VCaP (cell line): Measurements from ENCODE around the gene VAMP1.

Experiments used
- H3K27ac ChIP-seq: fragments of 450-650 bp; 2 replicates; pipeline ENCODE4 v1.5.1; 2017
- TF ChIP-seq, protein P1 (sequence below): fragments of 450-650 bp; conservative IDR thresholded peaks from 2 replicates; pipeline ENCODE4 v1.5.1; 2017; ENCODE audit warnings: mild to moderate bottlenecking, moderate library complexity

VAMP1 gene

DNA sequence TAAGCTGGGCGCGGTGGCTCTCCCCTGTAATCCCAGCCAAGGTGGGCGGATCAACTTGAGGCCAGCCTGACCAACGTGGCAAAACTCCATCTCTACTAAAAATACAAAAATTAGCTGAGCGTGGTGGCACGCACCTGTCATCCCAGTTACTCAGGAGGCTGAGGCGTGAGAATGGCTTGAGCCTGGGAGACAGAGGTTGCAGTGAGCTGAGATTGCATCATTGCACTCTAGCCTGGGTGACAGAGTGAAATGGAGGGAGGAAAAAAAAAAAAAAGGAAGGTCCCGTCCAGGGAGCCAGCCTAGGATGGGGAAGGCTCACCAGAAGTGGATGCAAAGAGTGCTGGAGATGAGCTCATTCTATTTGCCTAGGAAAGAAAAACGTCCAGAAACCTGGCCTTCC, 27.6 kb downstream of the VAMP1 start:
- TF ChIP-seq, protein P1, sequence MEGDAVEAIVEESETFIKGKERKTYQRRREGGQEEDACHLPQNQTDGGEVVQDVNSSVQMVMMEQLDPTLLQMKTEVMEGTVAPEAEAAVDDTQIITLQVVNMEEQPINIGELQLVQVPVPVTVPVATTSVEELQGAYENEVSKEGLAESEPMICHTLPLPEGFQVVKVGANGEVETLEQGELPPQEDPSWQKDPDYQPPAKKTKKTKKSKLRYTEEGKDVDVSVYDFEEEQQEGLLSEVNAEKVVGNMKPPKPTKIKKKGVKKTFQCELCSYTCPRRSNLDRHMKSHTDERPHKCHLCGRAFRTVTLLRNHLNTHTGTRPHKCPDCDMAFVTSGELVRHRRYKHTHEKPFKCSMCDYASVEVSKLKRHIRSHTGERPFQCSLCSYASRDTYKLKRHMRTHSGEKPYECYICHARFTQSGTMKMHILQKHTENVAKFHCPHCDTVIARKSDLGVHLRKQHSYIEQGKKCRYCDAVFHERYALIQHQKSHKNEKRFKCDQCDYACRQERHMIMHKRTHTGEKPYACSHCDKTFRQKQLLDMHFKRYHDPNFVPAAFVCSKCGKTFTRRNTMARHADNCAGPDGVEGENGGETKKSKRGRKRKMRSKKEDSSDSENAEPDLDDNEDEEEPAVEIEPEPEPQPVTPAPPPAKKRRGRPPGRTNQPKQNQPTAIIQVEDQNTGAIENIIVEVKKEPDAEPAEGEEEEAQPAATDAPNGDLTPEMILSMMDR = no peak
- no peak overlapping the region for H3K27ac ChIP-seq

DNA sequence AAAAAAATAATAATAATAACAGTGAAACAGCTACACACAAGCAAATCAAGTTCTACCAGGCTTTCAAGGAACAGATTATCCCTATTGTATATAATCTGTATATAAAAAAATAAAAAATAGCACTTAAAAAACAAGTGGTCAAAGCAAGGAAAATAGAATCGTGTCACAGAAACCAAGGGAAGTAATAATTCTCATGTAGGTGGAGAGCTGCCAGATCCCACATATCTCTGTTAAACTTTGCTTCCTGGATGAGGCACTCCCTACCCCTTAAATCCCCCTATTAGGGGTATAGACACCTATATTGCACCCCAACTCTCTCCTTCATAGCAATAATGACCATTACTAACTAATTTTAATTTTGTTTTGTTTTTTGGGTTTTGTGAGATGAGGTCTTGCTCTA, 30.1 kb downstream of the VAMP1 start:
- TF ChIP-seq, protein P1 = no peak
- H3K27ac ChIP-seq = no peak overlapping the region

DNA sequence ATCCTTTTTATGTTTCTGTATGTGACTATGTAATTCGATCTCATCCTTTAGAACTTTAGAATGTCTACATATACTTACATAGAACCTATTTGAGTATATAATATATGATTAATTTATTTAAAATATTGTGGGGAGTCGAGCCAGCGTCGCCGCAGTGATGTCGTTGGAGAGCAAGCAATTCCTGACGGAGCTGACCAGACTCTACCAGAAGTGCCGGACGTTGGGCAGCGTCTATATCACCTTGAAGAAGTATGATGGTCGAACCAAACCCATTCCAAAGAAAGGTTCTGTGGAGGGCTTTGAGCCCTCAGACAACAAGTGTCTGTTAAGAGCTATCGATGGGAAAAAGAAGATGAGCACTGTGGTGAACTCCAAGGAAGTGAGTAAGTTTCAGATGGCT, 32.1 kb downstream of the VAMP1 start:
- TF ChIP-seq, protein P1 = no peak
- no peak overlapping the region for H3K27ac ChIP-seq

DNA sequence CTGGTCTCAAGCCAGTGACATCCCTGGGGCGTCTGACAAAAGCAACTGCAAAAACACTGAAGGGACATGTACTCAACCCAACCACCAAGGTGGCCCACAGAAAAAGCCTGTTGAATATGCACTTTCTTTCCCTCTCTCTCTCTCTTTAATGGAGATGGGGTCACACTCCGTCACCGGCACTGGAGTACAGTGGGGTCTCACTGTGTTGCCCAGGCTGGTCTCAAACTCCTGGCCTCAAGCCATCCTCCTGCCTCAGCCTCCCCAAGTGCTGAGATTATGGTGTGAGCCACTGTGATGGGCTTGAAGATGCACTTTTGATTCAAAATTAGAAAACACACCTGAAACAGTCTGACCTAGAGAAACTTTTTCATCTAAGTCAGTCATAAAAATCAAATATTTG, 32.9 kb downstream of the VAMP1 start:
- TF ChIP-seq, protein P1 = no peak
- no peak overlapping the region for H3K27ac ChIP-seq

DNA sequence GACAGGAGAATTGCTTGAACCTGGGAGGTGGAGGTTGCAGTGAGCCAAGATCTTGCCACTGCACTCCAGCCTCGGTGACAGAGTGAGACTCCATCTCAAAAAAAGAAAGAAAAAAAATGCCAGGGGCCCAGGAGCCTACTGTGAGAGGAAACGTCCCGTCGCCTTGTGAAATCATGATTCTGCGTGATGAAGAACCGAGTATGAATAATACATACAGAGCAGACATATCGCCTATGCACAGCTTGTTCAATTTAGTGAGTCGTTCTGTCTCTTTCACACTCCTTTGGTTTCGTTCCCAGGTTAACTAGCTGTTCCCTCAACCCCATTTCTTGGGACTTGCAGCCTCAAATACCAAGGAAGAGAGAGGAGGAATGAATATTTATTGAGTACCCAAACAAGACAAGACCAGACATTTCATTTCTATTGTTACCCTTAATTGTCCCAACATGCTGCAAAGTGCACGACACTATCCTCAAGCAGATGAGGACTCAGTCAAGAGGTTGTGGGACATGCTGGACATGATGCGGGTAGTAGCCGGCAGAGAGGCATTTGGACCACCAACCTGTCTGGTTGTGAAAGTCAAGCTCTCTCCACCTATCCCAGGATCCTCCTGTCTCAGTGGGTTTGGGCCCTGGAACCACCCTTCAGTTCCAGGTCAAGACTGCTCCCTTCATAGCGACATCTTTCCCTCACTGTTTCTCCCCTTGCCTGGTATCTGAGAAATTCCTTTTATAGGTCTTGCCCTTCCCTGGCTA, 34.3 kb downstream of the VAMP1 start:
- TF ChIP-seq, protein P1 = no peak
- H3K27ac ChIP-seq = no peak overlapping the region

DNA sequence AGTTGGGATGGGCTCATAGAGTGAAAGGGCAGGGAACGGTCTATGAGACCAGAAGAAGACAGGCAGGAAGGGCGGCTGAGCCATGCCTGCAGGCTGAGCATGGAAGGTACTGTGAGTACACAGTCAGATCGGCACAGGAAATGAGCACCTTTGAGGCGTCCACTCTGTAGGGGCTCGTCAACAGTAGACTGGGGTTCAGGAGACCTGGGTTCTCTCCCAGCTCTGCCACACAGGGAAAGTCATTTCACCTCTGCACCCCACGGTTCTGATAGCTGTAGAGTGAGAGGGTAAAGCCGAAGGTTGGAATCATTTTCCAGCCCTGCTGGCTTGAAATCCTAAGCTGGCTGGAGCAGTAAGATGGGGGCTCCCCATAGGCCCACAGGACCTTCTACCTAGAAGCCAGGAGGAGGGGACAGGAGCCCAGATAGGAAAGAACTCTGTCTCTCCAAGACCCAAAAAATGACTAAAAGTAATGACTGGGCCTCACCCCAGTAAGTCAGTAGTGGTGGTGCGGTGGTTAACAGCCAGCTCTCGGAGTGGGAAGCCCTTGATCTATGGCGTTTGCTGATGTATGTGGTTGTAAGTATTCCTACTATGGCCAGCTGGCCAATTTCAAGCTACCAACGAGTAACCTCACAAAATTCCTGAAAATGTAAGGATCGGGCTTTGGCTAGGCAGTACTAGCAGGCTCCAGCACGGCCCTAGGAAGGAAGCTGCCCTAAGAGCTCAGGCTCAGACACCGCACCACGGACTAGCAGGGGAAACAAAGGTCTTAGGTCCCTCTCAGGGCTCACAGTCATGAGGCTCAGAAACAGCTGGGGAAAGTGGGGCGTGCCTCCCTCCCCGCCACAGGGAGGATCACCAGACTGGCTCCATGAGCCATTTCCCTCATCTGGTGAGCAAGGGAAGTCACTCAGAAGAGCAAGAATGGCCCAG, 36.0 kb downstream of the VAMP1 start:
- no peak overlapping the region for H3K27ac ChIP-seq
- TF ChIP-seq, protein P1 = no peak

DNA sequence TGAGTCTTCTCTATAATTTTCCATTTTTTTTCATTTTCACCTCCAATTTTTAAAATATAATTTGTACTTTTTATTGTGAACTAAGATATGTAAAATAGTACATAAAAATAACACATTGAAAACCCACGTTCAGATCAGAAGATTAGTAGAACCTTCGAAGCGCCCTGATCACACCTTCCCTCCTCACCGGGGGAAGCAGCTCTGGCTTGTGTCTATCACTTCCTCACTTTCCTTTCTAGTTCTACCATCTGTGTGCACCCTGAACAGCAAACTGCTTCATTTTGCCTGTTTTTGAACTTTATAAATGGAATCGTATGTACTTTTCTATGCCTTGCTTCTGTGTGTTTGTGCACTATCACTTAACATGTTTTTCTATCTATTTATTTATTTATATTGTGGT, 37.5 kb downstream of the VAMP1 start:
- H3K27ac ChIP-seq = no peak overlapping the region
- TF ChIP-seq, protein P1 = no peak
